Suprapubic skin (tissue), 4 donors: ENCODE data around the gene BAIAP2.

Experiments
- CTCF ChIP-seq, 2 donors: fragments of 200-600 bp in 1 of 2; fragments of 450-650 bp in 1 of 2; sonication (generic) in 1 of 2; IDR thresholded peaks; one replicate each; pipeline ENCODE4 v1.5.1; 2016 to 2019; ENCODE audit warnings: antibody characterized with exemption in 2 of 2, mild to moderate bottlenecking in 1 of 2, moderate library complexity in 1 of 2
- EP300 ChIP-seq: sonication (generic); formaldehyde crosslinking; IDR thresholded peaks from one replicate; pipeline ENCODE4 v1.6.1; 2017; ENCODE audit warnings: antibody characterized with exemption
- POLR2A ChIP-seq, 2 donors: fragments of 450-650 bp; IDR thresholded peaks; one replicate each; pipeline ENCODE4 v1.6.1; 2017; ENCODE audit warnings: antibody characterized with exemption in 2 of 2, mild to moderate bottlenecking in 2 of 2, moderate library complexity in 2 of 2
- POLR2AphosphoS5 ChIP-seq, 3 donors: sonication (generic); formaldehyde crosslinking; IDR thresholded peaks; one replicate each; pipeline ENCODE4 v1.6.1; 2017; ENCODE audit warnings: antibody characterized with exemption in 3 of 3

GRCh38 chr17:81048827-81049371 is 13.9 kb downstream of the BAIAP2 start:
- TF ChIP-seq POLR2A (IDR thresholded peaks at IDR 0.05) (no peak), POLR2AphosphoS5 (IDR thresholded peaks at IDR 0.05) (no peak), CTCF (IDR thresholded peaks at IDR 0.05) (no peak), EP300 (no peak)
